Activated naive CD4-positive, alpha-beta T cell treated with anti-CD3 and anti-CD28 coated beads, Interleukin-2, amount 50 U/mL, for 24 hours (primary cell): ENCODE measurements around the gene CYB5A.
"Not testable (repeated sequence)": the region's sequence is repeated elsewhere in the genome, so short reads cannot be mapped to it uniquely, and the experiment has no call there.

Experiments
- H3K27ac Mint-ChIP-seq: one replicate; pipeline ENCODE4 v1.8.0; 2021; ENCODE audit warnings: mild to moderate bottlenecking, mixed read lengths
- H3K27me3 Mint-ChIP-seq: one replicate; pipeline ENCODE4 v1.8.0; 2021; ENCODE audit warnings: mixed read lengths
- H3K36me3 Mint-ChIP-seq: one replicate; pipeline ENCODE4 v1.8.0; 2021; ENCODE audit warnings: mixed read lengths
- H3K4me1 Mint-ChIP-seq: one replicate; pipeline ENCODE4 v1.8.0; 2021; ENCODE audit warnings: mixed read lengths
- H3K4me3 Mint-ChIP-seq: one replicate; pipeline ENCODE4 v1.8.0; 2021; ENCODE audit warnings: mild to moderate bottlenecking, mixed read lengths
- H3K9me3 Mint-ChIP-seq: one replicate; pipeline ENCODE4 v1.8.0; 2021; ENCODE audit warnings: mixed read lengths

CYB5A gene

GRCh38 chr18:74285583-74285982 is 6.2 kb downstream of the CYB5A start:
- not testable (repeated sequence) for H3K27ac Mint-ChIP-seq, H3K9me3 Mint-ChIP-seq, H3K36me3 Mint-ChIP-seq, H3K27me3 Mint-ChIP-seq, H3K4me3 Mint-ChIP-seq
- peaks cover 40% of the 10 kb centered on the region for H3K4me1 Mint-ChIP-seq

GRCh38 chr18:74284980-74285355 is 6.8 kb downstream of the CYB5A start:
- no peak overlapping the region for H3K4me3 Mint-ChIP-seq
- H3K36me3 Mint-ChIP-seq, result peaks cover 2% of the 10 kb centered on the region
- no peak overlapping the region for H3K27ac Mint-ChIP-seq
- H3K4me1 Mint-ChIP-seq, result peaks cover 40% of the 10 kb centered on the region
- H3K27me3 Mint-ChIP-seq, result no peaks in the 10 kb centered on the region
- no peaks in the 10 kb centered on the region for H3K9me3 Mint-ChIP-seq

GRCh38 chr18:74284191-74284979 is 7.4 kb downstream of the CYB5A start:
- H3K4me3 Mint-ChIP-seq, result no peak overlapping the region

GRCh38 chr18:74283646-74284045 is 8.1 kb downstream of the CYB5A start:
- H3K4me1 Mint-ChIP-seq, result peaks cover 40% of the 10 kb centered on the region
- no peaks in the 10 kb centered on the region for H3K9me3 Mint-ChIP-seq
- H3K4me3 Mint-ChIP-seq, result no peak overlapping the region
- peaks cover 2% of the 10 kb centered on the region for H3K36me3 Mint-ChIP-seq
- H3K27ac Mint-ChIP-seq, result no peak overlapping the region
- no peaks in the 10 kb centered on the region for H3K27me3 Mint-ChIP-seq

More at GRCh38 chr18:74284191-74284979, 7.4 kb downstream of the CYB5A start:
- Mint-ChIP-seq H3K27ac (no peak overlapping the region), H3K36me3 (peaks cover 2% of the 10 kb centered on the region), H3K27me3 (no peaks in the 10 kb centered on the region), H3K9me3 (no peaks in the 10 kb centered on the region), H3K4me1 (peaks cover 40% of the 10 kb centered on the region)

- no peak overlapping the region for H3K27ac Mint-ChIP-seq
- peaks cover 2% of the 10 kb centered on the region for H3K36me3 Mint-ChIP-seq
- no peak overlapping the region for H3K4me3 Mint-ChIP-seq
- no peaks in the 10 kb centered on the region for H3K27me3 Mint-ChIP-seq
- peaks cover 36% of the 10 kb centered on the region for H3K4me1 Mint-ChIP-seq
- no peaks in the 10 kb centered on the region for H3K9me3 Mint-ChIP-seq
Measured at GRCh38 chr18:74282755-74283554, 8.8 kb downstream of the CYB5A start.

GRCh38 chr18:74281980-74282754 is 9.6 kb downstream of the CYB5A start:
- H3K4me3 Mint-ChIP-seq, result no peak overlapping the region
- no peak overlapping the region for H3K27ac Mint-ChIP-seq

GRCh38 chr18:74281011-74281979 is 10.5 kb downstream of the CYB5A start:
- Mint-ChIP-seq H3K4me3 (no peak overlapping the region), H3K9me3 (no peaks in the 10 kb centered on the region), H3K36me3 (peaks cover 4% of the 10 kb centered on the region), H3K27me3 (no peaks in the 10 kb centered on the region), H3K27ac (no peak overlapping the region), H3K4me1 (peaks cover 24% of the 10 kb centered on the region)

More at GRCh38 chr18:74281980-74282754, 9.6 kb downstream of the CYB5A start:
- Mint-ChIP-seq H3K27me3 (no peaks in the 10 kb centered on the region), H3K36me3 (peaks cover 7% of the 10 kb centered on the region), H3K4me1 (peaks cover 28% of the 10 kb centered on the region), H3K9me3 (no peaks in the 10 kb centered on the region)

GRCh38 chr18:74278983-74279382 is 12.8 kb downstream of the CYB5A start:
- Mint-ChIP-seq H3K27ac (no peak overlapping the region), H3K36me3 (peaks cover 7% of the 10 kb centered on the region), H3K4me3 (no peak overlapping the region), H3K4me1 (peaks cover 24% of the 10 kb centered on the region), H3K27me3 (no peaks in the 10 kb centered on the region), H3K9me3 (no peaks in the 10 kb centered on the region)

- no peaks in the 10 kb centered on the region for H3K27me3 Mint-ChIP-seq
- no peak overlapping the region for H3K4me3 Mint-ChIP-seq
- H3K36me3 Mint-ChIP-seq, result peaks cover 7% of the 10 kb centered on the region
- no peaks in the 10 kb centered on the region for H3K9me3 Mint-ChIP-seq
- no peak overlapping the region for H3K27ac Mint-ChIP-seq
- peaks cover 19% of the 10 kb centered on the region for H3K4me1 Mint-ChIP-seq
Measured at GRCh38 chr18:74278058-74278457, 13.7 kb downstream of the CYB5A start.

GRCh38 chr18:74277296-74277695 is 14.5 kb downstream of the CYB5A start:
- peaks cover 11% of the 10 kb centered on the region for H3K4me1 Mint-ChIP-seq
- no peak overlapping the region for H3K4me3 Mint-ChIP-seq
- H3K27ac Mint-ChIP-seq, result no peak overlapping the region
- H3K27me3 Mint-ChIP-seq, result no peaks in the 10 kb centered on the region
- peaks cover 7% of the 10 kb centered on the region for H3K36me3 Mint-ChIP-seq
- H3K9me3 Mint-ChIP-seq, result no peaks in the 10 kb centered on the region

GRCh38 chr18:74276609-74277008 is 15.2 kb downstream of the CYB5A start:
- Mint-ChIP-seq H3K4me3 (no peak overlapping the region), H3K9me3 (no peaks in the 10 kb centered on the region), H3K4me1 (peaks cover 6% of the 10 kb centered on the region), H3K27me3 (no peaks in the 10 kb centered on the region), H3K27ac (no peak overlapping the region), H3K36me3 (peaks cover 7% of the 10 kb centered on the region)

GRCh38 chr18:74275736-74276135 is 16.0 kb downstream of the CYB5A start:
- Mint-ChIP-seq H3K36me3 (peaks cover 7% of the 10 kb centered on the region), H3K27me3 (no peaks in the 10 kb centered on the region), H3K4me1 (no peaks in the 10 kb centered on the region), H3K9me3 (no peaks in the 10 kb centered on the region), H3K27ac (no peak overlapping the region), H3K4me3 (no peak overlapping the region)

- H3K4me1 Mint-ChIP-seq, result peaks cover under 1% of the 10 kb centered on the region
- H3K4me3 Mint-ChIP-seq, result no peak overlapping the region
- no peak overlapping the region for H3K27ac Mint-ChIP-seq
- H3K36me3 Mint-ChIP-seq, result peaks cover 7% of the 10 kb centered on the region
- H3K27me3 Mint-ChIP-seq, result no peaks in the 10 kb centered on the region
- H3K9me3 Mint-ChIP-seq, result no peaks in the 10 kb centered on the region
Measured at GRCh38 chr18:74274700-74275099, 17.1 kb downstream of the CYB5A start.

- Mint-ChIP-seq H3K36me3 (peaks cover 7% of the 10 kb centered on the region), H3K9me3 (no peaks in the 10 kb centered on the region), H3K27me3 (no peaks in the 10 kb centered on the region), H3K27ac (no peak overlapping the region), H3K4me1 (peaks cover 5% of the 10 kb centered on the region), H3K4me3 (no peak overlapping the region)
Measured at GRCh38 chr18:74273394-74273793, 18.4 kb downstream of the CYB5A start.

- Mint-ChIP-seq H3K27me3 (no peaks in the 10 kb centered on the region), H3K27ac (no peak overlapping the region), H3K4me1 (peaks cover 5% of the 10 kb centered on the region), H3K36me3 (peaks cover 3% of the 10 kb centered on the region), H3K4me3 (no peak overlapping the region), H3K9me3 (no peaks in the 10 kb centered on the region)
Measured at GRCh38 chr18:74271635-74272034, 20.1 kb downstream of the CYB5A start.
